SK-N-SH (cell line): ENCODE measurements around the gene ATG4C. TPM values are rescaled to one million over a fixed set of nuclear protein-coding genes. Genes with fewer than 3 reads are reported as not detected.

ENCODE experiments used
- CTCF ChIA-PET: fragments of 300-600, 350-600 bp; formaldehyde crosslinking; extraction: SDS; loops from one replicate; lab custom pipeline; 2021; lab: Yijun Ruan, JAX
- POLR2A ChIA-PET: fragments of 350-600 bp; sonication (Branson Sonifier 250); formaldehyde crosslinking; extraction: SDS; loops from one replicate; lab custom pipeline; 2020; ENCODE audit warnings: antibody characterized with exemption, inconsistent platforms; lab: Yijun Ruan, JAX
- DNase-seq: peaks from one replicate; pipeline ENCODE4 v3.0.0; 2012
- H2AFZ ChIP-seq: fragments of 200-600 bp; sonication (generic); 2 replicates; pipeline ENCODE4 v1.8.1; 2016; ENCODE audit warnings: antibody characterized with exemption, mild to moderate bottlenecking, low read depth
- H3F3A ChIP-seq: fragments of 200-600 bp; sonication (generic); replicated peaks from 2 replicates; pipeline ENCODE3; 2016; ENCODE audit warnings: antibody characterized with exemption, mild to moderate bottlenecking; ENCODE audit not compliant: insufficient read depth
- H3K27ac ChIP-seq, 2 experiments: fragments of 200-500 bp in 1 of 2; fragments of 200-600 bp in 1 of 2; sonication (Bioruptor generic) in 1 of 2; sonication (generic), shearing (Covaris generic) in 1 of 2; 2 replicates each; pipeline versions ENCODE4 v1.5.1 to v1.6.1; 2014 to 2016; ENCODE audit warnings: low read depth in 2 of 2, inconsistent platforms in 1 of 2, low read length in 1 of 2, mild to moderate bottlenecking in 1 of 2, mixed read lengths in 1 of 2
- H3K27me3 ChIP-seq: fragments of 200-600 bp; sonication (generic), shearing (Covaris generic); 2 replicates; pipeline ENCODE4 v1.6.1; 2016; ENCODE audit warnings: mixed run types; ENCODE audit not compliant: insufficient read depth
- H3K36me3 ChIP-seq, 2 experiments: fragments of 200-500 bp in 1 of 2; fragments of 200-600 bp in 1 of 2; sonication (Bioruptor generic) in 1 of 2; sonication (generic) in 1 of 2; replicated peaks in 1 of 2; 2 replicates each; pipeline versions ENCODE3 to v1.5.1; 2014 to 2016; ENCODE audit warnings: low read length in 1 of 2, mild to moderate bottlenecking in 1 of 2; ENCODE audit not compliant: insufficient read depth in 2 of 2, control insufficient read depth in 1 of 2
- H3K4me1 ChIP-seq, 2 experiments: fragments of 200-500 bp in 1 of 2; fragments of 200-600 bp in 1 of 2; sonication (Bioruptor generic) in 1 of 2; sonication (generic), shearing (Covaris generic) in 1 of 2; 2 replicates each; pipeline versions ENCODE4 v1.5.1 to v1.6.1; 2014 to 2016; ENCODE audit warnings: low read depth in 1 of 2, low read length in 1 of 2, mixed run types in 1 of 2; ENCODE audit not compliant: insufficient read depth in 2 of 2, control insufficient read depth in 1 of 2
- H3K4me2 ChIP-seq: fragments of 200-600 bp; sonication (generic), shearing (Covaris generic); 2 replicates; pipeline ENCODE4 v1.6.1; 2017; ENCODE audit warnings: mixed run types
- H3K4me3 ChIP-seq, 2 experiments: fragments of 200-500 bp in 1 of 2; fragments of 200-600 bp in 1 of 2; sonication (Bioruptor generic) in 1 of 2; sonication (generic), shearing (Covaris generic) in 1 of 2; 2 replicates each; pipeline versions ENCODE4 v1.5.1 to v1.8.1; 2014 to 2016; ENCODE audit warnings: low read depth in 2 of 2, inconsistent platforms in 1 of 2, low read length in 1 of 2, mild to moderate bottlenecking in 1 of 2, mixed read lengths in 1 of 2, moderate library complexity in 1 of 2
- H3K79me2 ChIP-seq: fragments of 200-600 bp; sonication (generic); 2 replicates; pipeline ENCODE4 v1.8.1; 2017; ENCODE audit warnings: mild to moderate bottlenecking; ENCODE audit not compliant: insufficient read depth
- H3K9ac ChIP-seq: fragments of 200-600 bp; sonication (generic); 2 replicates; pipeline ENCODE4 v1.6.1; 2017; ENCODE audit warnings: mixed run types
- H3K9me2 ChIP-seq: fragments of 200-600 bp; sonication (generic); 2 replicates; pipeline ENCODE4 v1.6.1; 2017; ENCODE audit warnings: mixed run types
- H3K9me3 ChIP-seq: fragments of 200-600 bp; sonication (generic); 2 replicates; pipeline ENCODE4 v1.6.1; 2017; ENCODE audit warnings: mixed run types, mild to moderate bottlenecking, moderate library complexity
- H4K20me1 ChIP-seq: fragments of 200-600 bp; sonication (generic); 2 replicates; pipeline ENCODE4 v1.6.1; 2017; ENCODE audit warnings: mild to moderate bottlenecking, mixed run types; ENCODE audit not compliant: insufficient read depth
- CHD2 ChIP-seq: fragments of 150-350 bp; IDR thresholded peaks from 2 replicates; pipeline ENCODE4 v1.6.1; 2018; ENCODE audit warnings: low read length; ENCODE audit not compliant: partially characterized antibody
- EP300 ChIP-seq, 2 experiments: IDR thresholded peaks; 2 replicates each; pipeline versions ENCODE4 v1.4.0 to v1.6.1; 2012; ENCODE audit warnings: borderline replicate concordance in 1 of 2, low read depth in 1 of 2, low read length in 1 of 2
- EZH2phosphoT487 ChIP-seq: fragments of 200-600 bp; sonication (generic); IDR thresholded peaks from 2 replicates; pipeline ENCODE4 v1.6.1; 2017; ENCODE audit warnings: low read depth, mixed run types, mild to moderate bottlenecking, antibody characterized with exemption, moderate library complexity, borderline replicate concordance
- FOSL2 ChIP-seq: IDR thresholded peaks from 2 replicates; pipeline ENCODE4 v1.4.0; 2012; ENCODE audit warnings: low read depth, mild to moderate bottlenecking, moderate library complexity, borderline replicate concordance
- GABPA ChIP-seq: IDR thresholded peaks from 2 replicates; pipeline ENCODE4 v1.4.0; 2012; ENCODE audit warnings: low read depth, mild to moderate bottlenecking
- GATA2 ChIP-seq: sonication (generic); formaldehyde crosslinking; IDR thresholded peaks from 2 replicates; pipeline ENCODE4 v1.5.0; 2020; ENCODE audit warnings: mild to moderate bottlenecking, missing genetic modification reagents
- JUND ChIP-seq: IDR thresholded peaks from 2 replicates; pipeline ENCODE4 v1.4.0; 2012
- MXI1 ChIP-seq: IDR thresholded peaks from 2 replicates; pipeline ENCODE4 v1.6.1; 2012; ENCODE audit warnings: mild to moderate bottlenecking, low read depth, low read length, improper control_type of control experiment
- NFIC ChIP-seq: IDR thresholded peaks from 2 replicates; pipeline ENCODE4 v1.4.0; 2012; ENCODE audit warnings: borderline replicate concordance
- NRF1 ChIP-seq: IDR thresholded peaks from 2 replicates; pipeline ENCODE4 v1.6.1; 2012; ENCODE audit warnings: low read depth, mild to moderate bottlenecking, low read length
- RAD21 ChIP-seq: IDR thresholded peaks from 2 replicates; pipeline ENCODE4 v1.6.1; 2012; ENCODE audit warnings: mild to moderate bottlenecking, low read length
- SMC3 ChIP-seq: IDR thresholded peaks from 2 replicates; pipeline ENCODE4 v1.6.1; 2012; ENCODE audit warnings: low read depth, low read length, improper control_type of control experiment
- TEAD4 ChIP-seq: IDR thresholded peaks from 2 replicates; pipeline ENCODE4 v1.4.0; 2012; ENCODE audit warnings: mild to moderate bottlenecking, borderline replicate concordance; ENCODE audit not compliant: insufficient read depth
- YY1 ChIP-seq: IDR thresholded peaks from 2 replicates; pipeline ENCODE4 v1.4.0; 2012; ENCODE audit warnings: low read depth, mild to moderate bottlenecking
- WGBS: methylation state at CpG from one replicate; pipeline ENCODE4 v1.1.6; 2017; ENCODE audit warnings: low lambda C conversion rate; 5-methylcytosine and 5-hydroxymethylcytosine counted together
- polyA plus RNA-seq, 3 experiments: library from polyadenylated mRNA; depleted of rRNA; stranded (reverse); fragments of >200 nt; gene quantifications; 2 replicates each; pipeline ENCODE4 v1.2.3, GENCODE V29; 2012
- TF ChIP-seq, protein P1 (sequence below): fragments of 200-600 bp; sonication (generic); IDR thresholded peaks from 2 replicates; pipeline ENCODE4 v1.6.1; 2017; ENCODE audit warnings: antibody characterized with exemption, mild to moderate bottlenecking, moderate library complexity
- TF ChIP-seq, protein P2 (sequence below): IDR thresholded peaks from 2 replicates; pipeline ENCODE4; 2012
- TF ChIP-seq, protein P3 (sequence below): IDR thresholded peaks from 2 replicates; pipeline ENCODE4 v1.4.0; 2012; ENCODE audit warnings: low read depth
- TF ChIP-seq, protein P4 (sequence below): IDR thresholded peaks from 2 replicates; pipeline ENCODE4 v1.4.0; 2012; ENCODE audit warnings: low read depth, borderline replicate concordance
- TF ChIP-seq, protein P5 (sequence below): IDR thresholded peaks from 2 replicates; pipeline ENCODE4 v1.4.0; 2012; ENCODE audit warnings: low read depth, borderline replicate concordance

Gene ATG4C
- polyA plus RNA-seq, 1 of the 3 experiments (the other 2 are of a cell fraction), result 3.0 TPM

DNA sequence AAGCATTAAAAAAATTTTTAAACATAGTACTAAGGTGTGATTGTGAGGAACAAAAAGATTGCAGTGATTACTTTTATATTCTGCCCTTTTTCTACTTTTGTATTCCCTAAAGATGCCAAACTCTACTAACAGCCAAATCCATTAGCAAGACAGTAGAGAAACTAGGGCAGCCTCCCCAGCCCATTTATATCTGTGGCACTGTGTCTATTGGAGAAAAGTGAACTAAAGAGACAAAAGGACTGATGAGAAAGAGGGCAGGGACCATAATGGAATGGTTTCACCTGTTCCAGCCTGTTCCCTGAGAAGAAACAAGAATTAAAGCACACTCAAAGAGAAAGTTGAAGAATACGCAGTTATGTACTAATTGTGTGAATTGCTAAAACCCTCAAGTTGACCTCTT, 56.6 kb downstream of the ATG4C start (continued):
- TF ChIP-seq EP300 (IDR thresholded peaks at IDR 0.05; ENCODE audit: borderline replicate concordance in 1 of 2, low read depth in 1 of 2, low read length in 1 of 2) (no peak), CHD2 (no peak), JUND (no peak), RAD21 (no peak), NRF1 (no peak)

DNA sequence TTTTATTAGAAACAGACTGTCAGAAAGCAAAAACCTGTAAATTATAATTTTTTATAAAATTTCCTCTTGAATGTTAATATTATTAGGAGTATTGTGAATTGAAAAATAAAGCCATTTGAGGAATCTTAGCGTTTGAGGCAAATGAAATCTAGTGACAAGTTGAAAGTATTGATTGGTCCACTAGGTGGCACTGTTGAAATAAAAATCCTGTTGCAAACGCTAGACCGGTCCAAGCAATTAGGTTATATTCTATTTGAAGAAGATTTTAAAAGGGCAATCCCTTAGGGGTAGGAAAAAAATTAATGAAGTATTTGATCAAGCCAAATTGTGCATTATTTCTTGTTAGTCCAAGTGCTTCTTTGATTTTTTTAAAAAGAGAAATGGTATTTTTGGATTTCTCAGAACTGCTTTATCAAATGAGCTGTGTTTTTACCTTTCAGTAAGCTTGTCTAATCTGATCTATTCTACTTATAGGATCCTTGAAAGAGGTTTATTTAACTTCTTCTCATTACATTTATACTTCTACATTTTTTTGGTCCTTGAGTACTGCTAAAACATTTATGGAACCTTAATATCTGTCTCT, 57.7 kb downstream of the ATG4C start:
- H3K4me2 ChIP-seq, result no peak overlapping the region
- H3K9me3 ChIP-seq, result no peaks in the 10 kb centered on the region
- no peaks in the 10 kb centered on the region for H3F3A ChIP-seq
- no peaks in the 10 kb centered on the region for H3K79me2 ChIP-seq
- no peaks in the 10 kb centered on the region for H3K9me2 ChIP-seq
- no peak overlapping the region for H3K9ac ChIP-seq
- no peaks in the 10 kb centered on the region; a peak in 1 of 4 replicates for H3K4me1 ChIP-seq
- H3K27ac ChIP-seq, result no peak overlapping the region
- H4K20me1 ChIP-seq, result no peaks in the 10 kb centered on the region
- TF ChIP-seq RAD21 (peak; percentile 89), NFIC (no peak), FOSL2 (no peak), SMC3 (peak; percentile 61)
- TF ChIP-seq, protein P1, sequence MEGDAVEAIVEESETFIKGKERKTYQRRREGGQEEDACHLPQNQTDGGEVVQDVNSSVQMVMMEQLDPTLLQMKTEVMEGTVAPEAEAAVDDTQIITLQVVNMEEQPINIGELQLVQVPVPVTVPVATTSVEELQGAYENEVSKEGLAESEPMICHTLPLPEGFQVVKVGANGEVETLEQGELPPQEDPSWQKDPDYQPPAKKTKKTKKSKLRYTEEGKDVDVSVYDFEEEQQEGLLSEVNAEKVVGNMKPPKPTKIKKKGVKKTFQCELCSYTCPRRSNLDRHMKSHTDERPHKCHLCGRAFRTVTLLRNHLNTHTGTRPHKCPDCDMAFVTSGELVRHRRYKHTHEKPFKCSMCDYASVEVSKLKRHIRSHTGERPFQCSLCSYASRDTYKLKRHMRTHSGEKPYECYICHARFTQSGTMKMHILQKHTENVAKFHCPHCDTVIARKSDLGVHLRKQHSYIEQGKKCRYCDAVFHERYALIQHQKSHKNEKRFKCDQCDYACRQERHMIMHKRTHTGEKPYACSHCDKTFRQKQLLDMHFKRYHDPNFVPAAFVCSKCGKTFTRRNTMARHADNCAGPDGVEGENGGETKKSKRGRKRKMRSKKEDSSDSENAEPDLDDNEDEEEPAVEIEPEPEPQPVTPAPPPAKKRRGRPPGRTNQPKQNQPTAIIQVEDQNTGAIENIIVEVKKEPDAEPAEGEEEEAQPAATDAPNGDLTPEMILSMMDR, result peak; percentile 80
- peaks cover 0 to 6% of the 10 kb centered on the region in 2 experiments for H3K36me3 ChIP-seq
- no peak overlapping the region for H2AFZ ChIP-seq
- H3K4me3 ChIP-seq, result no peak overlapping the region; a peak in 1 of 4 replicates
- peak; percentile 52 for DNase-seq
- 5% methylated on average over 3 of the region's 3 CpGs for WGBS
- no peaks in the 10 kb centered on the region for H3K27me3 ChIP-seq
- POLR2A ChIA-PET, result interaction anchor here (0.8 kb wide), 1 partner anchor 10 kb away, joined by 3 read pairs; no protein-coding TSS in a partner anchor
- CTCF ChIA-PET, result interaction anchor here (0.6 to 2.6 kb wide), 68 partner anchors 9 to 1405 kb away, joined by 3 to 59 read pairs (median 3); no protein-coding TSS in a partner anchor

DNA sequence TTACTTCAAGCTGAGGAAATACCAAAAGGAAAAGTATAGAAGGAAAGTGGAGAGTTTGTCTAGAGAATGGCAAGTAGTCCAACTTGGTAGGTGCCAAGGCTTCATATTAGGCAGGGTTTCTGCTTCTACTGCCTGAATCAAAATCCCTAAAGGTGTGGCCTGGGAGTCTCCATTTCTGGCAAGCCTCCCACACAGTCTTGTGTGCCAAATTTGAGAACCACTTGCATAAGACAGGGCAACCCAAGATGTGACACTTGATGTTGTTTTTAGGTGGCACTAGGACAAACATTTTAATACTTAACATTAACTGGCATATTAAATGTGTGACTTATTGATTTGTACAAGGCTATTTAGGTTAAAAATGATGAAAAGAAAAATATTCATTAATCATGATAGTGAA, 60.1 kb downstream of the ATG4C start:
- H4K20me1 ChIP-seq, result no peaks in the 10 kb centered on the region
- no peaks in the 10 kb centered on the region for H3K9me3 ChIP-seq
- H3K36me3 ChIP-seq, result peaks cover 0 to 6% of the 10 kb centered on the region in 2 experiments
- H3K9ac ChIP-seq, result no peak overlapping the region
- H3F3A ChIP-seq, result no peaks in the 10 kb centered on the region
- H3K9me2 ChIP-seq, result no peaks in the 10 kb centered on the region
- DNase-seq, result no peak
- no peak overlapping the region for H3K4me3 ChIP-seq
- H3K27ac ChIP-seq, result no peak overlapping the region
- no peaks in the 10 kb centered on the region; a peak in 1 of 4 replicates for H3K4me1 ChIP-seq
- ChIA-PET POLR2A (no interaction called here), CTCF (interaction anchor here (1.2 kb wide), 1 partner anchor 21 kb away, joined by 3 read pairs; no protein-coding TSS in a partner anchor)
- no peak overlapping the region for H3K4me2 ChIP-seq
- no peak overlapping the region for H2AFZ ChIP-seq
- no peaks in the 10 kb centered on the region for H3K27me3 ChIP-seq
- no peaks in the 10 kb centered on the region for H3K79me2 ChIP-seq
- TF ChIP-seq, protein P2, sequence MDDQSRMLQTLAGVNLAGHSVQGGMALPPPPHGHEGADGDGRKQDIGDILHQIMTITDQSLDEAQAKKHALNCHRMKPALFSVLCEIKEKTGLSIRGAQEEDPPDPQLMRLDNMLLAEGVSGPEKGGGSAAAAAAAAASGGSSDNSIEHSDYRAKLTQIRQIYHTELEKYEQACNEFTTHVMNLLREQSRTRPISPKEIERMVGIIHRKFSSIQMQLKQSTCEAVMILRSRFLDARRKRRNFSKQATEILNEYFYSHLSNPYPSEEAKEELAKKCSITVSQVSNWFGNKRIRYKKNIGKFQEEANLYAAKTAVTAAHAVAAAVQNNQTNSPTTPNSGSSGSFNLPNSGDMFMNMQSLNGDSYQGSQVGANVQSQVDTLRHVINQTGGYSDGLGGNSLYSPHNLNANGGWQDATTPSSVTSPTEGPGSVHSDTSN, result no peak
- TF ChIP-seq GABPA (no peak), NRF1 (no peak), GATA2 (CRISPR knock-in tag) (no peak), TEAD4 (no peak), EZH2phosphoT487 (no peak), JUND (no peak), MXI1 (no peak), SMC3 (no peak), YY1 (no peak), FOSL2 (no peak), NFIC (no peak)
- TF ChIP-seq, protein P3, sequence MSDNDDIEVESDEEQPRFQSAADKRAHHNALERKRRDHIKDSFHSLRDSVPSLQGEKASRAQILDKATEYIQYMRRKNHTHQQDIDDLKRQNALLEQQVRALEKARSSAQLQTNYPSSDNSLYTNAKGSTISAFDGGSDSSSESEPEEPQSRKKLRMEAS, result no peak
- TF ChIP-seq, protein P4, sequence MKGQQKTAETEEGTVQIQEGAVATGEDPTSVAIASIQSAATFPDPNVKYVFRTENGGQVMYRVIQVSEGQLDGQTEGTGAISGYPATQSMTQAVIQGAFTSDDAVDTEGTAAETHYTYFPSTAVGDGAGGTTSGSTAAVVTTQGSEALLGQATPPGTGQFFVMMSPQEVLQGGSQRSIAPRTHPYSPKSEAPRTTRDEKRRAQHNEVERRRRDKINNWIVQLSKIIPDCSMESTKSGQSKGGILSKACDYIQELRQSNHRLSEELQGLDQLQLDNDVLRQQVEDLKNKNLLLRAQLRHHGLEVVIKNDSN, result no peak
- TF ChIP-seq, protein P5, sequence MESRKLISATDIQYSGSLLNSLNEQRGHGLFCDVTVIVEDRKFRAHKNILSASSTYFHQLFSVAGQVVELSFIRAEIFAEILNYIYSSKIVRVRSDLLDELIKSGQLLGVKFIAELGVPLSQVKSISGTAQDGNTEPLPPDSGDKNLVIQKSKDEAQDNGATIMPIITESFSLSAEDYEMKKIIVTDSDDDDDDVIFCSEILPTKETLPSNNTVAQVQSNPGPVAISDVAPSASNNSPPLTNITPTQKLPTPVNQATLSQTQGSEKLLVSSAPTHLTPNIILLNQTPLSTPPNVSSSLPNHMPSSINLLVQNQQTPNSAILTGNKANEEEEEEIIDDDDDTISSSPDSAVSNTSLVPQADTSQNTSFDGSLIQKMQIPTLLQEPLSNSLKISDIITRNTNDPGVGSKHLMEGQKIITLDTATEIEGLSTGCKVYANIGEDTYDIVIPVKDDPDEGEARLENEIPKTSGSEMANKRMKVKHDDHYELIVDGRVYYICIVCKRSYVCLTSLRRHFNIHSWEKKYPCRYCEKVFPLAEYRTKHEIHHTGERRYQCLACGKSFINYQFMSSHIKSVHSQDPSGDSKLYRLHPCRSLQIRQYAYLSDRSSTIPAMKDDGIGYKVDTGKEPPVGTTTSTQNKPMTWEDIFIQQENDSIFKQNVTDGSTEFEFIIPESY, result no peak
